Astrocyte (in vitro differentiated cells and primary cell): Measurements from ENCODE around the gene CTNND2. TPM values are rescaled to one million over a fixed set of nuclear protein-coding genes. Genes with fewer than 3 reads are reported as not detected.

Source experiments
- DNase-seq: peaks from one replicate; pipeline ENCODE4 v3.0.0-alpha.2; 2010; ENCODE audit warnings: low read depth
- FAIRE-seq: peaks from 2 replicates; lab custom pipeline; 2011; peaks lifted over from hg19 to GRCh38; lab: Jason Lieb, UNC
- H2AFZ ChIP-seq: 2 replicates; pipeline ENCODE4 v1.6.0; 2012; ENCODE audit warnings: low read depth, low read length, inconsistent platforms
- H3K27ac ChIP-seq: 2 replicates; pipeline ENCODE4 v1.5.1; 2011; ENCODE audit warnings: low read depth, low read length, inconsistent platforms
- H3K27me3 ChIP-seq: 2 replicates; pipeline ENCODE4 v1.6.0; 2011; ENCODE audit warnings: low read length, inconsistent platforms; ENCODE audit not compliant: insufficient read depth
- H3K36me3 ChIP-seq: 2 replicates; pipeline ENCODE4 v1.5.1; 2011; ENCODE audit warnings: low read length, inconsistent platforms; ENCODE audit not compliant: insufficient read depth
- H3K4me1 ChIP-seq: 2 replicates; pipeline ENCODE4 v1.5.1; 2011; ENCODE audit warnings: low read length, inconsistent platforms; ENCODE audit not compliant: insufficient read depth
- H3K4me2 ChIP-seq: 2 replicates; pipeline ENCODE4 v1.6.0; 2012; ENCODE audit warnings: low read length, inconsistent platforms
- H3K4me3 ChIP-seq: 2 replicates; pipeline ENCODE4 v1.5.1; 2011; ENCODE audit warnings: low read depth, mild to moderate bottlenecking, low read length, inconsistent platforms; ENCODE audit not compliant: insufficient read depth
- H3K79me2 ChIP-seq: 2 replicates; pipeline ENCODE4 v1.6.0; 2012; ENCODE audit warnings: mild to moderate bottlenecking, low read length, inconsistent platforms; ENCODE audit not compliant: insufficient read depth
- H3K9ac ChIP-seq: 2 replicates; pipeline ENCODE4 v1.6.0; 2012; ENCODE audit warnings: mild to moderate bottlenecking, low read length, inconsistent platforms
- H3K9me3 ChIP-seq: 2 replicates; pipeline ENCODE4 v1.5.1; 2012; ENCODE audit warnings: low read depth, mild to moderate bottlenecking, low read length, inconsistent platforms; ENCODE audit not compliant: insufficient read depth
- H4K20me1 ChIP-seq: 2 replicates; pipeline ENCODE4 v1.6.0; 2012; ENCODE audit warnings: low read length, inconsistent platforms; ENCODE audit not compliant: insufficient read depth
- H3K27ac Mint-ChIP-seq: one replicate; pipeline ENCODE4 v1.8.0; 2021; ENCODE audit warnings: mild to moderate bottlenecking, mixed read lengths; ENCODE audit not compliant: unreplicated experiment
- H3K27me3 Mint-ChIP-seq: one replicate; pipeline ENCODE4 v1.8.0; 2021; ENCODE audit warnings: low read depth, mixed read lengths; ENCODE audit not compliant: unreplicated experiment
- H3K36me3 Mint-ChIP-seq: one replicate; pipeline ENCODE4 v1.8.0; 2021; ENCODE audit warnings: low read depth, mixed read lengths; ENCODE audit not compliant: unreplicated experiment
- H3K4me1 Mint-ChIP-seq: one replicate; pipeline ENCODE4 v1.8.0; 2021; ENCODE audit warnings: low read depth, mixed read lengths; ENCODE audit not compliant: unreplicated experiment
- H3K4me3 Mint-ChIP-seq: one replicate; pipeline ENCODE4 v1.8.0; 2021; ENCODE audit warnings: mild to moderate bottlenecking, moderate library complexity, mixed read lengths; ENCODE audit not compliant: unreplicated experiment
- H3K9me3 Mint-ChIP-seq: one replicate; pipeline ENCODE4 v1.8.0; 2021; ENCODE audit warnings: mild to moderate bottlenecking, mixed read lengths; ENCODE audit not compliant: unreplicated experiment
- CTCF ChIP-seq: IDR thresholded peaks from 2 replicates; pipeline ENCODE4 v1.5.1; 2011; ENCODE audit warnings: low read depth, mild to moderate bottlenecking, inconsistent platforms, low read length, moderate library complexity; ENCODE audit not compliant: insufficient read depth
- EZH2 ChIP-seq: IDR thresholded peaks from 2 replicates; pipeline ENCODE4 v1.6.1; 2012; ENCODE audit warnings: mild to moderate bottlenecking, low read length, inconsistent platforms; ENCODE audit not compliant: insufficient read depth
- total RNA-seq: library from RNA; stranded (reverse); gene quantifications from 2 replicates; pipeline ENCODE4 v1.2.1, GENCODE V29; 2021

Gene CTNND2
- total RNA-seq, 1 donor from 2014 or later: 4.5 TPM

- Mint-ChIP-seq H3K27me3 (peaks cover 2% of the 10 kb centered on the region), H3K27ac (no peak overlapping the region), H3K4me1 (no peaks in the 10 kb centered on the region), H3K4me3 (no peak overlapping the region), H3K9me3 (peaks cover 1% of the 10 kb centered on the region), H3K36me3 (no peaks in the 10 kb centered on the region)
- Histone ChIP-seq H4K20me1 (no peaks in the 10 kb centered on the region), H3K9me3 (no peaks in the 10 kb centered on the region), H3K36me3 (no peaks in the 10 kb centered on the region), H3K9ac (no peak overlapping the region), H3K4me3 (no peak overlapping the region), H3K4me2 (no peak overlapping the region), H3K4me1 (no peaks in the 10 kb centered on the region), H3K27ac (no peak overlapping the region), H3K27me3 (no peaks in the 10 kb centered on the region), H2AFZ (no peak overlapping the region), H3K79me2 (no peaks in the 10 kb centered on the region)
- FAIRE-seq: no peak
- no peak for DNase-seq
- no peak for TF ChIP-seq EZH2
- no peak for TF ChIP-seq CTCF
Measured at GRCh38 chr5:11675184-11675583, 229.1 kb downstream of the CTNND2 start.

- no peak for TF ChIP-seq EZH2
- no peak for TF ChIP-seq CTCF
- DNase-seq (no peak), FAIRE-seq (no peak)
Measured at GRCh38 chr5:11672385-11673085, 231.7 kb downstream of the CTNND2 start.

GRCh38 chr5:11658376-11658775, 245.9 kb downstream of the CTNND2 start:
- Mint-ChIP-seq H3K27ac (no peak overlapping the region), H3K4me3 (no peak overlapping the region), H3K27me3 (no peaks in the 10 kb centered on the region), H3K36me3 (no peaks in the 10 kb centered on the region), H3K9me3 (no peaks in the 10 kb centered on the region), H3K4me1 (no peaks in the 10 kb centered on the region)
- no peak overlapping the region for H3K9ac ChIP-seq
- no peaks in the 10 kb centered on the region for H3K27me3 ChIP-seq
- no peaks in the 10 kb centered on the region for H3K36me3 ChIP-seq
- H3K9me3 ChIP-seq: no peaks in the 10 kb centered on the region
- FAIRE-seq (no peak), DNase-seq (no peak)
- no peaks in the 10 kb centered on the region for H3K4me1 ChIP-seq
- no peak for TF ChIP-seq CTCF
- no peak for TF ChIP-seq EZH2
- H4K20me1 ChIP-seq: no peaks in the 10 kb centered on the region
- no peaks in the 10 kb centered on the region for H3K79me2 ChIP-seq
- no peak overlapping the region for H3K27ac ChIP-seq
- no peak overlapping the region for H2AFZ ChIP-seq
- no peak overlapping the region for H3K4me3 ChIP-seq
- no peak overlapping the region for H3K4me2 ChIP-seq

More at GRCh38 chr5:11672385-11673085, 231.7 kb downstream of the CTNND2 start:
- Mint-ChIP-seq H3K36me3 (no peaks in the 10 kb centered on the region), H3K27me3 (no peaks in the 10 kb centered on the region), H3K27ac (no peak overlapping the region), H3K4me1 (no peaks in the 10 kb centered on the region), H3K9me3 (peaks cover 9% of the 10 kb centered on the region), H3K4me3 (no peak overlapping the region)
- Histone ChIP-seq H3K9ac (no peak overlapping the region), H2AFZ (no peak overlapping the region), H4K20me1 (no peaks in the 10 kb centered on the region), H3K27me3 (no peaks in the 10 kb centered on the region), H3K79me2 (no peaks in the 10 kb centered on the region), H3K4me1 (no peaks in the 10 kb centered on the region), H3K9me3 (no peaks in the 10 kb centered on the region), H3K36me3 (no peaks in the 10 kb centered on the region), H3K4me3 (no peak overlapping the region), H3K4me2 (no peak overlapping the region), H3K27ac (no peak overlapping the region)
